Activated CD4-positive, alpha-beta memory T cell treated with anti-CD3 and anti-CD28 coated beads, Interleukin-2, amount 10 ng/mL, durations not matched to agents 7 days and 5 days (primary cell): ENCODE results near the gene NRCAM. TPM values are rescaled to one million over a fixed set of nuclear protein-coding genes. Genes with fewer than 3 reads are reported as not detected.

ENCODE experiments used
- CTCF ChIA-PET: fragments of 350-600 bp; sonication (Branson Sonifier 250); formaldehyde crosslinking; loops from one replicate; lab custom pipeline; 2021; ENCODE audit warnings: antibody characterized with exemption, inconsistent platforms; lab: Charles Lee
- POLR2A ChIA-PET: fragments of 350-600 bp; sonication (Branson Sonifier 250); formaldehyde crosslinking; loops from one replicate; lab custom pipeline; 2021; ENCODE audit warnings: antibody characterized with exemption; lab: Charles Lee
- DNase-seq: peaks from one replicate; pipeline ENCODE4 v3.0.0-alpha.2; 2020
- H3K27ac Mint-ChIP-seq: one replicate; pipeline ENCODE4 v1.8.0; 2021; ENCODE audit warnings: mild to moderate bottlenecking, mixed read lengths
- H3K27me3 Mint-ChIP-seq: one replicate; pipeline ENCODE4 v1.8.0; 2021; ENCODE audit warnings: mixed read lengths
- H3K36me3 Mint-ChIP-seq: one replicate; pipeline ENCODE4 v1.8.0; 2021; ENCODE audit warnings: low read depth, mixed read lengths
- H3K4me1 Mint-ChIP-seq: one replicate; pipeline ENCODE4 v1.8.0; 2021; ENCODE audit warnings: mixed read lengths
- H3K4me3 Mint-ChIP-seq: one replicate; pipeline ENCODE4 v1.8.0; 2021; ENCODE audit warnings: mild to moderate bottlenecking, mixed read lengths
- H3K9me3 Mint-ChIP-seq: one replicate; pipeline ENCODE4 v1.8.0; 2021; ENCODE audit warnings: mixed read lengths
- total RNA-seq, 2 experiments: library from RNA; stranded (reverse); gene quantifications; one replicate each; pipeline ENCODE4 v1.2.3, GENCODE V29; 2021

Gene NRCAM
- total RNA-seq, 2 experiments from 2014 or later, result not detected

DNA sequence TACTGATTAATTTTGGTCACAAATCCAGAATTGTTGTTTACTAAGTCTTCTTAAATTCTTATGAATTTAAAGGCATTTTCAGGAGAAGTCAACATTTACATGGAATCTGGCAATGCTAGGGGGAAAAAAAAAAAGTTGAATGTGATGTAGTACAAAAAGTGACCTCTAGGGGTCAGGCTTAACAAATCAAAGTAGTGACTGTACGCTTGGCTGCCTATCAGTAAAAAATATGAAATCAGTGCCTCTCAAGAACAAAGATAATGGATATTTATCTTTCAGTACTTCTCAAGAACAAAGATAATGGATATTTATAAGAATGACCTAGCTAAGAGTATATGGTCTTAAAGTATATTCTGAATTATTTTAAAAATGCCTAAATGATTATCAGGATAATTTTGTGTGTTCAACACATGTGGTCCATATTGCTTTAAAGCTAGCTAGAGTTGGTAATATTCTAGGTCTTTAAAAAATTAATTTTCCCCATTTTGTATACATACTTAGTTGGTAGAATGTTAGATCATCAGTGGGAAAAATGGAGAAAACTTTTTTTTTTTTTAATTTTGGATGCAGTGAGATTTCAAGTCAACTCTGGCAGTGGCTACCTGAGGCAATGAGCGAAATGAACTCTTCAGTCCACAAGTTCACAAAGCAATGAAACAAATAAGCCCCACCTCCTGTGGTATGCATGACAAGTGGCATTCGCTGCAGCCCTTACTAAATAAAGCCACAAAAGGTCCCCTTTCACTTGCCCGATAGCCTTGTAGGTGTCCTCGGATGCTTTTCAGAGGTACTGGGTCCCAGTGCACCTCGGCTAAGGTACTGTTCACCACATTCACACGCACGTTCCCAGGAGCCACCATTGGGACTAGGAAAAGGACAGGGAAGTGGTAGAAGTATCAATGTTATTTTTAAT, 274.9 kb downstream of the NRCAM start:
- H3K4me1 Mint-ChIP-seq, result no peaks in the 10 kb centered on the region
- DNase-seq, result no peak
- no peak overlapping the region for H3K27ac Mint-ChIP-seq
- H3K4me3 Mint-ChIP-seq, result no peak overlapping the region
- ChIA-PET CTCF (interaction anchor here (0.7 to 1.0 kb wide), 4 partner anchors 34 to 336 kb away, joined by 3 to 4 read pairs (median 3); no protein-coding TSS in a partner anchor), POLR2A (no interaction called here)
- H3K36me3 Mint-ChIP-seq, result no peaks in the 10 kb centered on the region
- H3K27me3 Mint-ChIP-seq, result peaks cover 6% of the 10 kb centered on the region
- H3K9me3 Mint-ChIP-seq, result no peaks in the 10 kb centered on the region

DNA sequence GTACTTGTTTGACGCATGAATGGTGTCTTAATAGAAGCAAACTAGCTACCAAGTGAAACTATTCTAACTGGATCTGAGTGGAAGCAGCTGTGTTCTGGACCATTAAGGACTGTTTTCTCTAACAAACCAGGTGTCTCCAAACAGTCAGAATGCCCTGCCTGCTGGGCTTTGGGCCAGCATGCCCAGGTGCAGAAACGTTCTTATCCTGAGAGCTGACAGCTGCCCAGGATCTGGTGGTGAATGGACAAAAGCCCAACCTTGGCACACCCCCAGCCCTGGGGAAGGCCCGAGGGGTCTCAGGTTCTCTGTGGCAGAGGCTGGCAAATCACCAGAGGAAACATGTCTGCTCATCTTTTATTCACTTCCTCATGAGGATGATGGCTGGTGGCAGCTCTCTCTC, 277.8 kb downstream of the NRCAM start:
- Mint-ChIP-seq H3K4me1 (no peaks in the 10 kb centered on the region), H3K4me3 (no peak overlapping the region), H3K27ac (no peak overlapping the region), H3K9me3 (no peaks in the 10 kb centered on the region), H3K27me3 (peaks cover 12% of the 10 kb centered on the region), H3K36me3 (no peaks in the 10 kb centered on the region)
- DNase-seq, result no peak
- CTCF ChIA-PET, result interaction anchor here (1.2 kb wide), 1 partner anchor 279 kb away, joined by 3 read pairs; no protein-coding TSS in a partner anchor
- POLR2A ChIA-PET, result no interaction called here

DNA sequence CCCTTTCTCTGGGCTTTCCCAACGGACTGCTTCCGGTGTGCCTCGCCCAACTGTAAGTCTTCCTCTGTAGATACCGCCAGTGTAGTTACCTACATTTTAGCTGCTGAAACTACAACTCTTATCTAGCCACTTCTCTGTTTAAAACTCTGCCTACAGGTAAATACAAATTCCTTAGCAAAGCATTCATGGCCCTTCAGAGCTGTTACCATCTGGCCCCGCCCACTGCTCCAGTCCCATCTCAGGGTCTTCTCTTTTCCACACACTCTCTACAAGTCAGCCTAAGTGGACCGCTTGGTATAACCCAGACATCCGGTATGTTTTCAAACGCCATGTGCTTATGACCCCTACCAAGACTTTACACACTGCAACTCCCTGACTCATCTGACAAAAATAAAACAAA, 285.1 kb downstream of the NRCAM start:
- no peak overlapping the region for H3K27ac Mint-ChIP-seq
- no peaks in the 10 kb centered on the region for H3K4me1 Mint-ChIP-seq

DNA sequence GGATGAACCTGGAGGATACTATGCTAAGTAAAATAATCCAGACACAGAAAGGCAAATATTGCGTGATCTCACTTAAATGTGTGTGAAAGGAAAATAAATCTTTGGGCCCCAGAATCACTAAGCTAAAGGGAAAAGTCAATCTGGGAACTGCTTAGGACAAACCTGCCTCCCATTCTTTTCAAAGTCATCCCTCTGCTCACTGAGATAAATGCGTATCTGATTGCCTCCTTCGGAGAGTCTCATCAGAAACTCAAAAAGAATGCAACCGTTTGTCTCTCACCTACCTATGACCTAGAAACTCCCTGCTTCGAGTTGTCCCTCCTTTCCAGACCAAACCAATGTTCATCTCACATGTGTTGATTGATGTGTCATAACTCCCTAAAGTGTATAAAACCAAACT, 286.0 kb downstream of the NRCAM start:
- peaks cover 6% of the 10 kb centered on the region for H3K27me3 Mint-ChIP-seq
- ChIA-PET CTCF (interaction anchor here (1.6 kb wide), 1 partner anchor 327 kb away, joined by 5 read pairs; no protein-coding TSS in a partner anchor), POLR2A (no interaction called here)
- DNase-seq, result no peak
- no peaks in the 10 kb centered on the region for H3K4me1 Mint-ChIP-seq
- H3K36me3 Mint-ChIP-seq, result no peaks in the 10 kb centered on the region
- H3K4me3 Mint-ChIP-seq, result no peak overlapping the region
- H3K27ac Mint-ChIP-seq, result no peak overlapping the region
- H3K9me3 Mint-ChIP-seq, result no peaks in the 10 kb centered on the region

More for the DNA sequence above, 285.1 kb downstream of the NRCAM start:
- no peak for DNase-seq
- Mint-ChIP-seq H3K9me3 (no peaks in the 10 kb centered on the region), H3K27me3 (peaks cover 6% of the 10 kb centered on the region), H3K4me3 (no peak overlapping the region), H3K36me3 (no peaks in the 10 kb centered on the region)
- POLR2A ChIA-PET, result no interaction called here
- CTCF ChIA-PET, result interaction anchor here (1.6 kb wide), 1 partner anchor 326 kb away, joined by 5 read pairs; no protein-coding TSS in a partner anchor

DNA sequence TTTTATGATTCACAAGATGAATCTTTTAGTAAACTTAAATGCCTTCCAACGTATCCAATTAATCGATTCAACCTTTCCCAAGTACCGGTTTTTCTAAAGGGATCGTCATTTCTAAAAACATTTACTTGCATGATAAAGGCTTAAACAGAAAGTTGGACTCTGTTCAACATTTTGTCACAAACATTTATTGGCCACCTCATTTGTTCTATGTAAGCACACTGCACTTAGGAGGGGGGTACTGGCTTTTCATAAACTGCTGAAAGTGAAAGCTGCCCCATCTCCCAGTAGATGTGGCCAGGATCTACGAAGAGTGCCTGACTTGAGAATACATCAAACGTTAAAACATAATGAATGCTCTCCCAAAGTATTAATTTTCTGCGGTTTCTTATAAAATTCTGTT, 288.8 kb downstream of the NRCAM start:
- no peaks in the 10 kb centered on the region for H3K9me3 Mint-ChIP-seq
- ChIA-PET CTCF (no interaction called here), POLR2A (no interaction called here)
- H3K27me3 Mint-ChIP-seq, result peaks cover 4% of the 10 kb centered on the region
- no peaks in the 10 kb centered on the region for H3K4me1 Mint-ChIP-seq
- DNase-seq, result no peak
- no peak overlapping the region for H3K27ac Mint-ChIP-seq
- H3K4me3 Mint-ChIP-seq, result no peak overlapping the region
- H3K36me3 Mint-ChIP-seq, result no peaks in the 10 kb centered on the region

DNA sequence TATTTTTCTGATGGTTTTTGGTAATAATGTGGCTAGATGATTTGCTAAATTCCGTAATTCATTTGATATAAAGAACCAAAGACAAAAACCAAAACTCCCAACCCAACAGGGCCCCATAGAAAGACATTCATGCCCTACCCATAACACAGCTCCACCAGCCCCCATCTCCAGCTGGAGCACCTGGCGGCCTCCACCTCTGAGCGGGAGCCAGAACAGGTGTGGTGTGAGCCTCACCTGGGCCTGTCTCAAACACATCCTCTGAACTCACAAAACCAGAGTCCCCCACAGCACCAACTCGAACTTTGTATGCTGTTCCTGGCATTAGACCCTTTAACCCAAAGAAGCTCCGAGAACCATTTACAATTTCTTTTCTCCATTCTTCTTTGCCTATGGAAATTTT, 289.5 kb downstream of the NRCAM start:
- DNase-seq, result no peak

DNA sequence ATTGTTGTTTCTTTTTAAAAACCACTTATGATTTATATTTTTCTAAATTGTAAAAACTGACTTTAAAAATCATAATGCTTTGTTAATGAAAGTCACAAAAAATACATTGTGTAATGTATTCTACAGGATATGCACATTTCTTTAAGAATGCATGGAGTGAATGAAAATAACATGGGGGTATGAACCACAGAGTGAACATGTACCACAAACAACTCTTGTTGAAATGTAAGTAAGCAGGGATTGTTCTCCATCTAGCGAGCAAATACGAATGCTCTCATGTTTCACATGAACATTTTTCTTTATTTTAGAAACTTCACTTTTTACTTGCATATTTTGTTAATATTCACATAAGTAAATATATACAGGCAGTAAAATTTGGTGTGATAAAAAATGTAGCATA, 290.5 kb downstream of the NRCAM start:
- CTCF ChIA-PET, result no interaction called here
- no peaks in the 10 kb centered on the region for H3K36me3 Mint-ChIP-seq
- no peak for DNase-seq
- H3K9me3 Mint-ChIP-seq, result no peaks in the 10 kb centered on the region
- H3K27me3 Mint-ChIP-seq, result peaks cover 7% of the 10 kb centered on the region
- POLR2A ChIA-PET, result no interaction called here
- no peaks in the 10 kb centered on the region for H3K4me1 Mint-ChIP-seq
- no peak overlapping the region for H3K27ac Mint-ChIP-seq
- no peak overlapping the region for H3K4me3 Mint-ChIP-seq

More for the DNA sequence above, 289.5 kb downstream of the NRCAM start:
- Mint-ChIP-seq H3K27me3 (peaks cover 4% of the 10 kb centered on the region), H3K4me1 (no peaks in the 10 kb centered on the region), H3K9me3 (no peaks in the 10 kb centered on the region), H3K4me3 (no peak overlapping the region), H3K27ac (no peak overlapping the region), H3K36me3 (no peaks in the 10 kb centered on the region)
- ChIA-PET POLR2A (no interaction called here), CTCF (no interaction called here)

DNA sequence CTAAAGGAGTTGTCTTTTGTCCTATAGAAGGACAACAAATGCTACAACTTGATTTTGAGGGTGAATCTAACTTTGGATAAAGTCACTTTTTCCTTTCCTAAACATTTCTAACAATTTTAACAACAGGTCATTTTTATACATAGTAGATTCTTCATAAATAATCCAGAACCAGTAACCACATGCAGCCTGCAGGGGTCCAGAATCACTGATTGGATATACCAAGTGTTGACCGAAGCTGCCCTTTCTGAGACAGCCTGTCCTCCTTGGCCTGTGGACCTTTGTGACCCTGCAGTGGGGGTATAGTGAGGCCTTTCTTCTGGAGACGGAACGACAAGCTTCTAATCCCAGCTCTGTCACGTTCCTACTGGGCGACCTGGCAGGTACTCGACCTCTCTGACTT, 291.3 kb downstream of the NRCAM start:
- Mint-ChIP-seq H3K27ac (no peak overlapping the region), H3K4me1 (no peaks in the 10 kb centered on the region), H3K9me3 (no peaks in the 10 kb centered on the region), H3K36me3 (no peaks in the 10 kb centered on the region), H3K27me3 (peaks cover 7% of the 10 kb centered on the region), H3K4me3 (no peak overlapping the region)
- ChIA-PET CTCF (no interaction called here), POLR2A (no interaction called here)
- no peak for DNase-seq

DNA sequence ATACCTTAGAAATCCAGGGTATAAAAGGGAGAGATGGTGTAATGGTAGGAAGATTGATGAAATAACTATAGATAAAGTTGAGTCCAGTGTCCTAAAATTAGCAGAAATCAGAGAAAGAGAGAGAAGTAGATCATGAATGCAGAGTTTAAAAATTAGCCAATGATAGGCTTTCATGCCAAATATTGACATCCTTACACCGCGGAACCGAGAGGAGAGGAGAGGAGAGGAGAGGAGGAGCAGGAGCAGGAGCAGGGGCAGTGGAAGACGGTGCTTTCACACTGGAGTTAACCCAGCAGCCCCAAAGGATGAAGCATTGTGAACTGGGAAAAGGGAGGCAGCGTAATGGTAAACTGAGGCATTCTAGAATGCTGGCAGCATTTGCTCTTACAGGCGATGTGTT, 291.9 kb downstream of the NRCAM start:
- CTCF ChIA-PET, result no interaction called here
- H3K9me3 Mint-ChIP-seq, result no peaks in the 10 kb centered on the region
- no peak overlapping the region for H3K27ac Mint-ChIP-seq
- no peak overlapping the region for H3K4me3 Mint-ChIP-seq
- no peak for DNase-seq
- POLR2A ChIA-PET, result no interaction called here
- H3K27me3 Mint-ChIP-seq, result peaks cover 7% of the 10 kb centered on the region
- no peaks in the 10 kb centered on the region for H3K36me3 Mint-ChIP-seq
- H3K4me1 Mint-ChIP-seq, result no peaks in the 10 kb centered on the region

DNA sequence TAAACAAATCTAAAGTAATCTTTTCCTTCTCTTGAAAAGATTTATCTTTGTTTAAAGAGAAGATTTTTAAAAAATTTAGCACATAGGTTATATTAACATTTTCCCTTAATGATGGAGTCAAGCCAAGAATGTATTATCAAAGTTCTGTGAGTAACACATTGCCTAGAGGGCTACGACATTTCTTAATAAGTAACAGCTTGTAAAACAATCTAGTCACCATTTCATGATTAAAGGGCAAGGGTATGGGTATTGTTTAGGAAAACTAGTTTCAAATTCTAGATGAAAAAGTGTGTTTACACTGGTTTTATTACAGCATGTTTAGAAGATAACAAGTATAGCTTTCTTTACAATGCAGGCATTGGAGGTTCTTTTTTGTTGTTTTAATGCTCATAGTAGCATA, 297.5 kb downstream of the NRCAM start:
- no peaks in the 10 kb centered on the region for H3K36me3 Mint-ChIP-seq
- H3K27me3 Mint-ChIP-seq, result peaks cover 17% of the 10 kb centered on the region
- H3K9me3 Mint-ChIP-seq, result no peaks in the 10 kb centered on the region
- no peak for DNase-seq
- no peaks in the 10 kb centered on the region for H3K4me1 Mint-ChIP-seq
- CTCF ChIA-PET, result interaction anchor here (0.6 kb wide), 1 partner anchor 62 kb away, joined by 4 read pairs; no protein-coding TSS in a partner anchor
- no peak overlapping the region for H3K4me3 Mint-ChIP-seq
- POLR2A ChIA-PET, result no interaction called here
- no peak overlapping the region for H3K27ac Mint-ChIP-seq

DNA sequence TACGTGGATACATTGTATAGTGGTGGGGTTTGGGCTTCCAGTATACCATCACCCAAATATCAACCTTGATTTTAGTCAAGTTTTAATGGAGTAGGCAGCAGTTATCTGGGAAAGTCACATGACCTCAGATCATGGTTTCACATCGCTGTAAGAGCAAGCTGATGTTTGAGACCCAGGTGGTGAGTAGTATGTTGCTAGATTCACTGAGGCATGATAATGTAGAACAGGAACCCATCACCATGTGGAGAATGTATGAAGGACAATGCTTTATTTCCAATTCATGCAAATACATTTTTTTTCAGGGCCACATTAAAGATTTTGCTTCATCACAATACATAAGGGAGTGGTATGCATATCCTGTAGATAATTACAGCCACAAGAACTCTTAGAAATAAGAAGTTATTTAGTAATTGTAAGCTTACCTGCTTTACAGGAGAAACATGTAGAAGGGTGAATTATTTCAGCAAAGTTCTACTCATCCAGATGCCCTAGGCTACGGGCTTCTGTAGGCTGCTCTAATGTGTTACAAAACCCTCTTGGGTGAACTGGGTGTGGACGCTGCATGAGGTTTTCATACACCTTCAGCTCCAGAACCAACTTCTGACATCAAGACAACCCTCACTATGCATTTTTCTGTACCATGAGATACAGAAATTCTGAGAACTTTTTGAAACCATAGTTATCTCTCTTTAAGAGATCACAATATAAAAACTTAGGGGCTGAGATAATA, 298.5 kb downstream of the NRCAM start:
- CTCF ChIA-PET, result no interaction called here
- no peaks in the 10 kb centered on the region for H3K4me1 Mint-ChIP-seq
- H3K9me3 Mint-ChIP-seq, result no peaks in the 10 kb centered on the region
- peaks cover 14% of the 10 kb centered on the region for H3K27me3 Mint-ChIP-seq
- DNase-seq, result no peak
- POLR2A ChIA-PET, result no interaction called here
- H3K36me3 Mint-ChIP-seq, result no peaks in the 10 kb centered on the region
- no peak overlapping the region for H3K4me3 Mint-ChIP-seq
- H3K27ac Mint-ChIP-seq, result no peak overlapping the region

DNA sequence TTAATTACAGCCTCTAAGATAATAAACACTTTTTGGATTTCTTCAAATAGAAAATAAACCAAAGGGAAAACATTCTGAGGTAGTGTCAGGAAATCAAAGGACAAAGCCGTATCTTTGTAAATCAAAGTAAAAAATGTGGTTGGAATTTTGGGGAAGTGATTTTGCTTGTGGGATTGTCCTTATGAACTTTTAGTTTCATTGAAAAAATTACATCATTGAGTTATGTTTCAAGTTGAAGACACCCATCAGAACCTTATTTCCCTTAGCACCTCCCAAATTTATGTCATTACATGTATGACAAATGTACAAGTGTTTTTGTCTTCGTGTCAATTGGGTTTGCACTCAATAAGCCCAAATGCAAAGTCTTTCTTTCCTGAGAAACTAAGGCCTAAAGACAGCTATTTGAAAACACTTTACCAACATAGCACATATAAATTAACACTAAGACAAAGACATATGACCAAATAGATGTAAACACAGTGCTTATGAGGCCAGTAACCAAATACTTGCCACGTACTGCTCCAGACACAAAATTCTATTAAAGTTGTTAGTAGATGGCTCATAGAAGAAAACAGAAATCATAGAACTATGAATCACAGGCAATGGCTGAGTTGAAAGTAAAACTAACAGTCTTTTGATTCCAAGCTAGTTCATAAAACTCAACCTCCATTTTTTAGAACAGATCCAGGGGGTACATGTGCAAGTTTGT, 299.2 kb downstream of the NRCAM start:
- Mint-ChIP-seq H3K27me3 (peaks cover 17% of the 10 kb centered on the region), H3K27ac (no peak overlapping the region), H3K36me3 (no peaks in the 10 kb centered on the region), H3K4me3 (no peak overlapping the region), H3K4me1 (no peaks in the 10 kb centered on the region), H3K9me3 (no peaks in the 10 kb centered on the region)
- DNase-seq, result no peak
- CTCF ChIA-PET, result no interaction called here
- POLR2A ChIA-PET, result no interaction called here

DNA sequence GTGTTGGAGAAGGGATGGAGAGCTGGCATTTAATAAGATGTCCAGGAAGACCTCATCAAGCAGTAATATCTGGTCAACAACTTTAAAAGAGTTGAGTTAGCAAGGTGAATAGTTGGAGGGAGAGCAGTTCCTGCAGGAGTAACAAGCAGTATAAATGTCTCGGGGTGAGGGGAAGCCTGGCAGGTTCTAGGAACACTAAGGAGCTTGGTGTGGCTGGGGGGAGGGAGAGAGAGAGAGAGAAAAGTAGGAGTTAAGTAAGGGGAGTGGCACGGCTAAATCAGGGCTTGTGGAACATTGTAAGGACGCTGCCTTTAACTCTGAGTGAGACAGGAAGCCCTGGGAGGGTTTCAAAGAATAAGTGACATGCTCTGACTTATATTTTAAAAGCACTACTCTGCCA, 304.0 kb downstream of the NRCAM start:
- no peak for DNase-seq
- CTCF ChIA-PET, result no interaction called here
- Mint-ChIP-seq H3K36me3 (no peaks in the 10 kb centered on the region), H3K27ac (no peak overlapping the region), H3K4me3 (no peak overlapping the region), H3K27me3 (peaks cover 24% of the 10 kb centered on the region), H3K4me1 (no peaks in the 10 kb centered on the region), H3K9me3 (no peaks in the 10 kb centered on the region)
- POLR2A ChIA-PET, result no interaction called here
